HepG2 (cell line): ENCODE data around the gene DIAPH1. TPM values are rescaled to one million over a fixed set of nuclear protein-coding genes. Genes with fewer than 3 reads are reported as not detected.

Source experiments
- ATF1 ChIP-seq: IDR thresholded peaks from 2 replicates; pipeline ENCODE4 v1.6.1; 2016; ENCODE audit warnings: mild to moderate bottlenecking, control low read depth
- DZIP1 ChIP-seq: sonication (generic); formaldehyde crosslinking; IDR thresholded peaks from 2 replicates; pipeline ENCODE4 v1.5.0; 2020; ENCODE audit warnings: mild to moderate bottlenecking, missing genetic modification reagents
- FOXP1 ChIP-seq, 2 experiments: fragments of 450-650 bp in 1 of 2; IDR thresholded peaks; 2 replicates each; pipeline ENCODE4 v1.6.1; 2017 to 2018; ENCODE audit warnings: antibody characterized with exemption in 1 of 2
- ISX ChIP-seq: sonication (generic); formaldehyde crosslinking; conservative IDR thresholded peaks from 2 replicates; pipeline ENCODE4 v1.5.0; 2020; ENCODE audit warnings: missing genetic modification reagents
- KLF6 ChIP-seq: IDR thresholded peaks from 2 replicates; pipeline ENCODE4 v1.8.0; 2016; ENCODE audit warnings: missing biosample characterization, missing genetic modification reagents
- NFAT5 ChIP-seq: sonication (generic); formaldehyde crosslinking; IDR thresholded peaks from 2 replicates; pipeline ENCODE4 v1.4.0; 2020; ENCODE audit warnings: missing genetic modification reagents
- NR3C1 ChIP-seq: sonication (generic); formaldehyde crosslinking; IDR thresholded peaks from 2 replicates; pipeline ENCODE4 v1.4.0; 2020; ENCODE audit warnings: missing genetic modification reagents
- SRSF4 ChIP-seq: fragments of 200-400 bp; formaldehyde crosslinking; IDR thresholded peaks from one replicate; pipeline ENCODE4 v1.6.1; 2018; ENCODE audit warnings: mild to moderate bottlenecking, low read depth, low read length, moderate library complexity; ENCODE audit not compliant: poor library complexity, severe bottlenecking
- TFDP1 ChIP-seq: IDR thresholded peaks from 2 replicates; pipeline ENCODE4 v1.6.1; 2016; ENCODE audit warnings: missing compliant biosample characterization, missing genetic modification reagents, borderline replicate concordance
- UBTF ChIP-seq: sonication (generic); formaldehyde crosslinking; IDR thresholded peaks from 2 replicates; pipeline ENCODE4 v1.4.0; 2020; ENCODE audit warnings: mild to moderate bottlenecking, missing genetic modification reagents
- ZNF24 ChIP-seq: fragments of 450-650 bp; IDR thresholded peaks from 2 replicates; pipeline ENCODE4 v1.6.1; 2017; ENCODE audit warnings: antibody characterized with exemption, mild to moderate bottlenecking
- ZNF501 ChIP-seq: sonication (generic); formaldehyde crosslinking; IDR thresholded peaks from 2 replicates; pipeline ENCODE4 v1.5.1; 2020; ENCODE audit warnings: mild to moderate bottlenecking, moderate library complexity, missing genetic modification reagents
- polyA plus RNA-seq, 8 experiments: library from polyadenylated mRNA; depleted of rRNA in 3 of 8; stranded (reverse) in 7 of 8; unstranded in 1 of 8; fragments of >200 nt; fragmentation: Illumina TruSeq in 4 of 8; extraction: Trizol in 4 of 8; gene quantifications; 2 replicates each; pipeline versions ENCODE4 v1.2.1 to v1.2.3, GENCODE V29; 2011 to 2016; ENCODE audit warnings: low read depth in 4 of 8, missing spikeins in 1 of 8, mixed read lengths in 1 of 8; ENCODE audit not compliant: insufficient read depth in 1 of 8
- total RNA-seq, 5 experiments: library from RNA; depleted of rRNA; stranded (reverse); fragments of >200 nt; fragmentation: Illumina TruSeq; extraction: Trizol; gene quantifications; 2 replicates each; pipeline ENCODE4 v1.2.3, GENCODE V29; 2016; ENCODE audit warnings: low read depth in 1 of 5
- TF ChIP-seq, protein P1 (sequence below): fragments of 450-650 bp; IDR thresholded peaks from 2 replicates; pipeline ENCODE4 v1.6.1; 2017; ENCODE audit warnings: mild to moderate bottlenecking

DIAPH1 gene
- total and polyA plus RNA-seq, 2 of the 13 experiments (the other 11 are each of a cell fraction or from before 2014, with no cell fraction given): 25.1 to 33.9 TPM

DNA sequence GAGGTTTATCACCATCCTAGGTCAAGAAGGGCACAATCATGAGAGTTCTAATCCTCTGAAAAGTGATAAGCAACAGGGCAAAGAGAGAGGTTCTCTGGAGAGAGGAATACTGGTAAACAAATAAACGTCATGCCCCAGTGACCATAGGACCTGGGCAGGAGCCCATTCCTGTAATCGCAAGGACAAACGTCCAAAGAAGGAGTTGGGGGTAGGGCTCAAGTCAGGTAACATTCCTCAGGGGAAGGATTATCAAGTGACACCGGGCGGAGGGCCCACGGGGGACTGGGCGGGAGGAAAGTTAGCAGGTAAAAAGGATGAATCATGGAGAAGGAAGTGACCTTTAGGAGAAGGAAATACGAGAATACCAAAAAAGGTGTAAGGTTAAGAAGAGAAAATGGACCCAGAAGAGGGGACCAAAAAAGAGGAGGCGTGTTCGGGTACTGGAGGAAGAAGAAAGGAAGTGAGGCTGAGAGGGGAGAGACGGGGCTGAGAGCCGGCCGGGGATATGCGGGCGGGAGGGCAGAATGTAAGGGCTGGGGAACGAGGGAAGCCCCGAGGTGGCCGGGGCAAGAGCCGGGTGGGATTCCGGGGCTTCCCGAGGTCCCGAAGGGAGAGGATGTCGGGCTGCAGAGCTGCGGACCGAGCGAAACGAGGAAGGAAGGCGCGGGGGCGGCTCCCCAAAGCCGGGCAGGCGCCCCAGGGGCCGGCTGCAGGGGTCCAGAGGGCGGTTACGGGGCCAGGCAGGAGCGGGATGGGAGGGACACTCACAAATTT lies 583 bp downstream of the DIAPH1 start (continued):
- TF ChIP-seq NFAT5 (CRISPR knock-in tag) (no peak), DZIP1 (CRISPR knock-in tag) (no peak), ATF1 (no peak), ZNF24 (no peak), UBTF (CRISPR knock-in tag) (0 out of 2 replicates have a peak, but pooled peaks have one; percentile 53), FOXP1 (IDR thresholded peaks at IDR 0.05) (no peak), FOXP1 (CRISPR knock-in tag; IDR thresholded peaks at IDR 0.05) (peak; percentile 55), KLF6 (CRISPR knock-in tag) (no peak), SRSF4 (no peak), NR3C1 (CRISPR knock-in tag) (no peak), ISX (no peak), TFDP1 (no peak), ZNF501 (CRISPR knock-in tag) (0 out of 2 replicates have a peak, but pooled peaks have one; percentile 47)
- TF ChIP-seq, protein P1, sequence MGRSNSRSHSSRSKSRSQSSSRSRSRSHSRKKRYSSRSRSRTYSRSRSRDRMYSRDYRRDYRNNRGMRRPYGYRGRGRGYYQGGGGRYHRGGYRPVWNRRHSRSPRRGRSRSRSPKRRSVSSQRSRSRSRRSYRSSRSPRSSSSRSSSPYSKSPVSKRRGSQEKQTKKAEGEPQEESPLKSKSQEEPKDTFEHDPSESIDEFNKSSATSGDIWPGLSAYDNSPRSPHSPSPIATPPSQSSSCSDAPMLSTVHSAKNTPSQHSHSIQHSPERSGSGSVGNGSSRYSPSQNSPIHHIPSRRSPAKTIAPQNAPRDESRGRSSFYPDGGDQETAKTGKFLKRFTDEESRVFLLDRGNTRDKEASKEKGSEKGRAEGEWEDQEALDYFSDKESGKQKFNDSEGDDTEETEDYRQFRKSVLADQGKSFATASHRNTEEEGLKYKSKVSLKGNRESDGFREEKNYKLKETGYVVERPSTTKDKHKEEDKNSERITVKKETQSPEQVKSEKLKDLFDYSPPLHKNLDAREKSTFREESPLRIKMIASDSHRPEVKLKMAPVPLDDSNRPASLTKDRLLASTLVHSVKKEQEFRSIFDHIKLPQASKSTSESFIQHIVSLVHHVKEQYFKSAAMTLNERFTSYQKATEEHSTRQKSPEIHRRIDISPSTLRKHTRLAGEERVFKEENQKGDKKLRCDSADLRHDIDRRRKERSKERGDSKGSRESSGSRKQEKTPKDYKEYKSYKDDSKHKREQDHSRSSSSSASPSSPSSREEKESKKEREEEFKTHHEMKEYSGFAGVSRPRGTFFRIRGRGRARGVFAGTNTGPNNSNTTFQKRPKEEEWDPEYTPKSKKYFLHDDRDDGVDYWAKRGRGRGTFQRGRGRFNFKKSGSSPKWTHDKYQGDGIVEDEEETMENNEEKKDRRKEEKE: no peak
